Measurements from ENCODE around the gene LAMB1.

DNA sequence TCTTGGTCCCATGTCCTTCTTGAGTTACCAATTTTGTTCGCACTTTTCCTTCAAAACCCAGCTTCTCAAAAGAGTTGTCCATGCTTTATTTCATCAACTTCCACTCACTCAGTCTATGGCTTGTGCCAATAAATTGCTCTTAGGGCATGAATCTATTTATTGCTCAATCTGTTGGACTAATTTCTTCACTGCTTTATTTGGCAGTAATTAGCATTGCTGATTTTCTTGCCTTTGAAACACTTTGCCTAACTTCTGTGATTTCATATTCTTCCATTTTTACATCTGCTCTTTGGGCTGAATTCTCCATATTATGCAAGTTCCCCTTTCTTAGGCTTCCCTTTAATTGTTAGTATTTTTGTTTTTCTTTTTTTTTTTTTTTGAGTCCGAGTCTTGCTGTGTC, 95.2 kb downstream of the LAMB1 start:
- TF ChIP-seq, protein P1, sequence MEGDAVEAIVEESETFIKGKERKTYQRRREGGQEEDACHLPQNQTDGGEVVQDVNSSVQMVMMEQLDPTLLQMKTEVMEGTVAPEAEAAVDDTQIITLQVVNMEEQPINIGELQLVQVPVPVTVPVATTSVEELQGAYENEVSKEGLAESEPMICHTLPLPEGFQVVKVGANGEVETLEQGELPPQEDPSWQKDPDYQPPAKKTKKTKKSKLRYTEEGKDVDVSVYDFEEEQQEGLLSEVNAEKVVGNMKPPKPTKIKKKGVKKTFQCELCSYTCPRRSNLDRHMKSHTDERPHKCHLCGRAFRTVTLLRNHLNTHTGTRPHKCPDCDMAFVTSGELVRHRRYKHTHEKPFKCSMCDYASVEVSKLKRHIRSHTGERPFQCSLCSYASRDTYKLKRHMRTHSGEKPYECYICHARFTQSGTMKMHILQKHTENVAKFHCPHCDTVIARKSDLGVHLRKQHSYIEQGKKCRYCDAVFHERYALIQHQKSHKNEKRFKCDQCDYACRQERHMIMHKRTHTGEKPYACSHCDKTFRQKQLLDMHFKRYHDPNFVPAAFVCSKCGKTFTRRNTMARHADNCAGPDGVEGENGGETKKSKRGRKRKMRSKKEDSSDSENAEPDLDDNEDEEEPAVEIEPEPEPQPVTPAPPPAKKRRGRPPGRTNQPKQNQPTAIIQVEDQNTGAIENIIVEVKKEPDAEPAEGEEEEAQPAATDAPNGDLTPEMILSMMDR (conservative IDR thresholded peaks at IDR 0.05; ENCODE audit: low read depth, low read length), result no peak
- TF ChIP-seq EZH2 (IDR thresholded peaks at IDR 0.05; ENCODE audit: low read length, unreplicated experiment) (no peak), EZH2phosphoT487 (IDR thresholded peaks at IDR 0.05; ENCODE audit: borderline replicate concordance, low read length) (no peak)
